Fibroblast of skin of abdomen (primary cell): ENCODE measurements around the gene RNF212.
A peak's percentile ranks its signal among the peaks of the same experiment; 100 is the strongest.

ENCODE experiments used
- DNase-seq: peaks from one replicate; pipeline ENCODE4 v3.0.0-alpha.2; 2013

The RNF212 gene

GRCh38 chr4:1047976-1048772, 65.2 kb downstream of the RNF212 start:
- DNase-seq = no peak

- DNase-seq = no peak
Measured at GRCh38 chr4:1047106-1047975, 66.0 kb downstream of the RNF212 start.

- peak; percentile 84 for DNase-seq
Measured at GRCh38 chr4:1046581-1047011, 66.8 kb downstream of the RNF212 start.

DNA sequence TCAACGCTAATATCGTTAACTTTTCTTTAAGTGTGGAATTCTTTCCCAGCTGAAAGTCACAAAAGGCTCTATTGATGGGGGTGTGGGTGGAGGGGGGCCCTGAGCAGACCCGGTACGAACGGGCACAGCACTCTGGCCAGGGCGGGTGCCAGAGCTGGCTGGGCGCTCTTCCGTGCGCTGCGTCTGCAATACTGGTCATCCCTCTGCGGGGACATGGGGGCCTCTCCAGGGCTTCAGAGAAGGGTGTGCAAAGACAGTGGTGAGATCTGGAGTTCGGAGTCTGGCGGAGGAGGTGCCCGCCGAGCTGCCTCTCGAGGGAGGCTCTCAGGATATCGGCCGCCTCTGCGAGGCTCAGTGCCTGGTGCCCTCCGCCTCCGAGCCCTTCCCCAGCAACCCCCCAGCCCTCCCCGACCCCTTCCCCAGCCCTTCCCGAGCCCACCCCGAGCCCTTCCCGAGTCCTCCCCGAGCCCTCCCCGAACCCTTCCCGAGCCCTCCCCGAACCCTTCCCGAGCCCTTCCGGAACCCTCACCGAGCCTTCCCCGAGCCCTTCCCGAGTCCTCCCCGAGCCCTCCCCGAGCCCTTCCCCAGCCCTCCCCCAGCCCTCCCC, 67.7 kb downstream of the RNF212 start:
- DNase-seq = no peak

GRCh38 chr4:1045193-1045594, 68.2 kb downstream of the RNF212 start:
- DNase-seq = no peak

- DNase-seq = no peak
Measured at GRCh38 chr4:1044469-1045192, 68.7 kb downstream of the RNF212 start.

GRCh38 chr4:1043651-1044468, 69.5 kb downstream of the RNF212 start:
- peak; percentile 99 for DNase-seq

DNA sequence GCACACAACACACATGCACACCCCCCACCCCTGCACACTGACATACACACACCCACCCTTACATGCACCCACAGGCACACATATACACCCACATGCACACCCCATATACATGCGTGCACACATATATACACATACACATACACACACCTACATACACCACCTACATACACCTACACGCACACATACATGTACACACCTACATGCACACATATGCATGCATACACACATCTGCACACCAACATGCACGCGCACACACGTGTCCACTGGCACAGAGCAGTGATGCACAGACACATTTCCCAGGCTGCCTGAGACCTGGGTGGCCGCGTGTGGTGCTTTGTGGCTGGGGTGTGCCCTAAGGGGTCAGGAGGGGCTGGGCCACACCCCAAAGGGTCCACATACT, 70.2 kb downstream of the RNF212 start:
- DNase-seq = no peak

GRCh38 chr4:1042352-1043055, 70.9 kb downstream of the RNF212 start:
- no peak for DNase-seq

GRCh38 chr4:1041936-1042330, 71.4 kb downstream of the RNF212 start:
- no peak for DNase-seq

- peak; percentile 49 for DNase-seq
Measured at GRCh38 chr4:1041147-1041935, 72.0 kb downstream of the RNF212 start.

DNA sequence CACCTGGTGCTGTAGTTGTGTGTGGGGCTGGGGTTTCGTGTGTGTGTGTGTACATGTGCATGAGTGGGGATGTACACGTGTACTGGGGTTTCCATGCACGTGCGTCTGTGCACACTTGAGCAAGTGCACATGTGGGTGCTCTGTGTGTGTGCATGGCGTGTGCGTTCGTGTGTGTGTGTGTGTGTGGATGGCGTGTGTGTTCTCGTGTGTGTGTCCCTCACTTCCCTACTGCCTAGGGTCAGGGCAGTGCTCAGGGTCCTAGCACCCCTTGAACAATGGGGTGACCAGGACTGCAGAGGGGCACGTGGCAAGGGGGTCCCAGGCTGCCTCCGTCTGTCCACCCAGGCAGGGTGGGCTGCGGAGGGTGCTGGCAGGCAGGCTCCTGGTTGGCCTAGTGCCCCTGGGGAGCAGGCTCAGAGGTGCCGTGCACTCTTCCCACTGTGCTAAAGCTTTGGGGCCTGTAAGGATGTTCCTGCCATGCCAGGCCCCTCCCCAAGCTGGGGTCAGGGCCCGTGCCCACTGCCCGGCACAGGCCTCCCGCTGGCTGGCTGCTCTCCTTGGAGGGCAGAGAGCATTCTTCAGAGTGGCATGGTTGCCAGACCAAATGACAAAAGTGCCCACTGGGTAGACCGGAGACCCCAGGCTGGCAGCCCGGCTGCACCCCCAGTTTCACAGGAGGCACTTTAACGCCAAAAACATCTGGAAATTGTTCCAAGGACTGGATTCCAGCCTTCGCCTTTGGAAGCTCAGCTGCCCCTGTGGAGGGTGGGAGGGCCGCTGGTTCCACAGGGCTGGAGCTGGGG, 72.8 kb downstream of the RNF212 start:
- DNase-seq = no peak

DNA sequence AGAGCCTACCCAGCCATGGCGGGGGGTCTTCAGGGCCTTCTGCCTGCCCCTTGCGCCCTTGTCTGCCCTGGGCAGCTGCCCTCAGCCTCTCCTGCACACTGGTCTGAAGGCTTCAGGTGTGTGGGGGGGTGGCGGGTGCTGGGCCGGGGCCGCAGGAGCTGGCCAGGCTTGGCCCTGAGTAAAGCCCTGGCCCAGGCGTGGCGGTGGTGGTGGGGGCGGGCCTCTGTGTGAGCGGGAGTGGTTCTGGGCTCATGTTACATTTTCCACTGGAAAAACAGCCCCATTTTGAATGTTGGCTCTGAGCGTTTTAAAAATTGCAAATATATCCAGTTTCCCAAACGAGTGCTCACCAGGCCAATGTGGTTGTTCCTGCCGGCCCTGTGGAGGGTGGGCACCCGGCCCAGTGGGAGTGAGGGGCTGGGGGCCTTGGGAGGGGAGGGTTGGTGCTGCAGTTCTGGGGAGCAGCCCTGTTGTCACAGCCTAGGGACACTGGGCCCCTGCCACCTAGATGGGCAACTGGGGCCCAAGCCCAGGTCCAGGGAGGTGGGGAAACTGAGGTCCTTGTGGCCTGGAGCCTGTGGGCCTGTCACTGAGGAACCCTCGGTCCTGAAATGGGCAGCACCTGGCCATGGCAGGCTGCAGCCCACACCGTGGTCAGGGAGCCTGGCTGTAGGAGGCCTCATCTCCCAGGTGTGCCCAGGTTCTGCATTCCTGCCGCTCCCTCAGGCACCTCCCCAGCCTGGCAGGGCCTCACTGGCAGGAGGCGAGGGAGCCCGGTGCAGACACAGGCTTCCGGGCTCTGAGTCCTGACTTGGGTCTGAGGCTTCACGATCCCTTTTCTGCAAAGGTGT, 73.6 kb downstream of the RNF212 start:
- peak; percentile 48 for DNase-seq

DNA sequence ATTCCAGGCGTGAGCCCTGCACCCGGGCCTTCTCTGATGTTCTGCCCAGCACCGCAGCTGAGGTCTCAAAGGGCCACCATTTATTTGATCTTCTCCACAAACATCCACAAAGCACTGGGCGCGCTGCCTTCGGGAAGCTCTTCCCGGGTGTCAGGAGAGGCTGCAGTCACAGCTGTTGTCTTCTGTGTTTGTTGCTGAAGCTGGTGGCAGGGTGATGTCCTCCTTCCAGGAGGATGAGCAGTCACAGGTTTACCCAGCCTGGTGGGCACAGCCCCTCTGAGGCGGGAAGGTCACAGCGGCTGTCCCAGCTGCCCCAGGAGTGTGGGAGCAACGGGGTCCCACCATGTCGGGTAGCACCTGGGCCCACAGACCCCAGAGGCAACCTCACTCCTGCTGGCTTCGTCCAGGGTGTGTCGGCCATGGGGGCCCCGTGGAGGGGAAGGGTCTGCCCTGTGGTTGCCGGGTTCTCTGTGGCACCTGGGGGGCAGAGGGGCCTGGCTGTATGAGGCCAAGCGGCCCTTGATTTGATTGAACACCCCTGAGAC, 74.3 kb downstream of the RNF212 start:
- DNase-seq = no peak

DNA sequence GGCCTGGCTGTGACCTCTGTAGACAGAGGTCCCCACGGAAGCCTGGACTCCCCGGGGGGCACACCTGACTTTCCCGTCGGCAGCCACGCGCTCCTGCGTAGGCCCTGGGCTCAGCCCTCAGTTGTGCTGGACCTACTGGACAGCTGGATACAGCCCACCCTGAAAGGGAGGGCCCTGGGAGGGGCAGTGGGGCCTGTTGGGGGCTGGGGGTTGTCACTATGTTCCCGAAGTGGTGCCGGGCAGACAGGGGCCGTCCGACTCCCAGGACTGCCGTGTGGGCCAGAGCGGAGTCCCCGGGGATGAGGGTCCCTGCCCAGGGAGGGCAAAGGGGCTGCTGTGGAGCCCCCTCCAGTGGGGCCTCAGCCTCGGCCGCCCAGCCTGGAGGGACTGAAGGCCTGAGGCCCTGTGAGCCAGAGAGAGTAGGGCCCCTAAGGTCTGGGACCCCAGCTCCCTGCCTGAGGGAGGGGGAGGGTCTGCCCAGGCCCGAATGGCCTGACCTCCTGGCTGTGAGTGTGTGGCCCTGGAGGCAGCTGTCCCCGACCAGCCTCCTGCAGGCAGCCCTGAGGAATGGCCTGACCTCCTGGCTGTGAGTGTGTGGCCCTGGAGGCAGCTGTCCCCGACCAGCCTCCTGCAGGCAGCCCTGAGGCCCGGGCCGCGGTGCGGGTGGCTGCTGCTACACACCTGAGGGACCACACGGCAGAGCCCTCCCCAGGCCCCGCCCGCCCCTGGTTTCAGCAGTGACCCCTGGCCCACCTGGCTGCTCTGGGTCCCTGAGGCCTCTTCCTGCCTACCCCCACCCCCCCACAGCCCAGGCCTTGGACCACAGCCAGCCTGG, 76.2 kb downstream of the RNF212 start:
- no peak for DNase-seq

DNA sequence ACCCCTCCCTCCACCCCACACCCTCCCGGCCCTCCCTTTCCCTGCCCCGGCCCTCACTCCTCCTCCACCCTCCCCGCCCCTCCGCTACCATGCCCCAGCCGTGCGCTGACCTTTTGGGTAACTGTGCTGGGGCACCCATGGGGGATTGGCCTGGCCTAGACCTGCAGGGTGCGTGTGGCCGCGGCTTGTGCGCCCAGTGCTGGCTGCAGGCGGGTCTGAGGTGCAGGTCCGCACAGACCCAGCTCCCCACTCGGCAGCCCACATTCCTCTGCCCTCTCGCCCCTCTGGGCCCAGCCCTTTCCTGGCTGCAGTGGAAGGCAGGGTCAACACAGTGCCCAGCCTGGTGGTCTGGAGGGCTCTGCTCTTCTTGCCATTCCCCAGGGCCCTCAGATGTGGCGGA, 77.3 kb downstream of the RNF212 start:
- DNase-seq = no peak

DNA sequence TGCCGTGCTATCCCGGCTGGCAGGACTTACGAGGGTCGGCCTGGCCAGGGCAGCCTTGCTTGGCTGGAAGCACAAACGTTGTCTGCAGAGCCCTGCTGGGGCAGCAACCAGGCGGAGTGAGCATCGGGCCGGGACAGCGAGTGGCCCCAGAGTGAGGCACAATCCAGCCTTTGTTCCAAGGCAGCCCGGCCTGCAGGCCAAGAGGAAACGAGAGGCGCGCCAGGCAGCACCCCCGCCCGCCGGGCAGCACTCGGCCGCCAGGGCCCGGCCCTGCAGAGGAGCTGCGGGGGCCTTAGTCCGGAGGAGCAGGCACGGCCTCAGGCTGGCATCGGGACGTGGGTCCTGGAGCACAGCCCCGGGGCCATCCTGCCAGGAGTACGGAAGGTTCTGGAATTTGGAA, 77.9 kb downstream of the RNF212 start:
- no peak for DNase-seq
